Activated CD8-positive, alpha-beta memory T cell treated with anti-CD3 and anti-CD28 coated beads, Interleukin-2, amount 10 ng/mL, durations not matched to agents 7 days and 5 days (primary cell): ENCODE measurements around the gene GABARAP. TPM values are rescaled to one million over a fixed set of nuclear protein-coding genes. Genes with fewer than 3 reads are reported as not detected.
A peak's percentile ranks its signal among the peaks of the same experiment; 100 is the strongest.

ENCODE experiments used
- ATAC-seq: fragments of 150-1000 bp; cut with Tn5 transposase; one replicate; pipeline ENCODE4 v1.10.0; 2021; ENCODE audit warnings: moderate library complexity
- CTCF ChIA-PET: fragments of 350-600 bp; sonication (Branson Sonifier 250); formaldehyde crosslinking; loops from one replicate; lab custom pipeline; 2021; ENCODE audit warnings: antibody characterized with exemption; lab: Charles Lee
- DNase-seq: peaks from one replicate; pipeline ENCODE4 v3.0.0-alpha.2; 2020
- H3K27ac Mint-ChIP-seq: one replicate; pipeline ENCODE4 v1.8.0; 2021; ENCODE audit warnings: mild to moderate bottlenecking, mixed read lengths
- H3K27me3 Mint-ChIP-seq: one replicate; pipeline ENCODE4 v1.8.0; 2021; ENCODE audit warnings: mixed read lengths
- H3K36me3 Mint-ChIP-seq: one replicate; pipeline ENCODE4 v1.8.0; 2021; ENCODE audit warnings: mild to moderate bottlenecking, mixed read lengths
- H3K4me1 Mint-ChIP-seq: one replicate; pipeline ENCODE4 v1.8.0; 2021; ENCODE audit warnings: mixed read lengths
- H3K4me3 Mint-ChIP-seq: one replicate; pipeline ENCODE4 v1.8.0; 2021; ENCODE audit warnings: mild to moderate bottlenecking, moderate library complexity, mixed read lengths
- H3K9me3 Mint-ChIP-seq: one replicate; pipeline ENCODE4 v1.8.0; 2022; ENCODE audit warnings: low read depth, mixed read lengths
- microRNA-seq: library from miRNA; unstranded; fragments of <30 nt; microRNA quantifications from one replicate; pipeline ENCODE4 v1.2.0, GENCODE V29; 2022
- total RNA-seq, 2 experiments: library from RNA; stranded (reverse); gene quantifications; one replicate each; pipeline ENCODE4 v1.2.3, GENCODE V29; 2021

Gene GABARAP
- total RNA-seq, 2 experiments from 2014 or later = 207 to 231 TPM

GRCh38 chr17:7192271-7192937 lies 49.8 kb downstream of the GABARAP start:
- H3K9me3 Mint-ChIP-seq = no peaks in the 10 kb centered on the region
- no peak for ATAC-seq
- CTCF ChIA-PET = no interaction called here
- no peaks in the 10 kb centered on the region for H3K36me3 Mint-ChIP-seq
- H3K27ac Mint-ChIP-seq = no peak overlapping the region
- no peaks in the 10 kb centered on the region for H3K4me1 Mint-ChIP-seq
- no peak for DNase-seq
- no peak overlapping the region for H3K4me3 Mint-ChIP-seq
- no peaks in the 10 kb centered on the region for H3K27me3 Mint-ChIP-seq

GRCh38 chr17:7191571-7192270 lies 50.5 kb downstream of the GABARAP start:
- ATAC-seq = peak; percentile 62
- Mint-ChIP-seq H3K4me1 (no peaks in the 10 kb centered on the region), H3K36me3 (no peaks in the 10 kb centered on the region), H3K4me3 (no peak overlapping the region), H3K9me3 (no peaks in the 10 kb centered on the region), H3K27me3 (no peaks in the 10 kb centered on the region), H3K27ac (no peak overlapping the region)
- CTCF ChIA-PET = interaction anchor here (1.0 to 1.3 kb wide), 2 partner anchors 15 to 59 kb away, joined by 3 read pairs; no protein-coding TSS in a partner anchor
- DNase-seq = peak; percentile 57

- Mint-ChIP-seq H3K36me3 (no peaks in the 10 kb centered on the region), H3K27me3 (no peaks in the 10 kb centered on the region), H3K4me1 (no peaks in the 10 kb centered on the region), H3K4me3 (no peak overlapping the region), H3K27ac (no peak overlapping the region), H3K9me3 (no peaks in the 10 kb centered on the region)
- ATAC-seq (no peak), DNase-seq (no peak)
- CTCF ChIA-PET = interaction anchor here (1.0 to 1.3 kb wide), 2 partner anchors 14 to 58 kb away, joined by 3 read pairs; no protein-coding TSS in a partner anchor
Observed at GRCh38 chr17:7191069-7191468, 51.2 kb downstream of the GABARAP start.

GRCh38 chr17:7190276-7190917 lies 51.9 kb downstream of the GABARAP start:
- no peaks in the 10 kb centered on the region for H3K4me1 Mint-ChIP-seq
- H3K9me3 Mint-ChIP-seq = no peaks in the 10 kb centered on the region
- no peak for ATAC-seq
- H3K27ac Mint-ChIP-seq = no peak overlapping the region
- no peaks in the 10 kb centered on the region for H3K36me3 Mint-ChIP-seq
- DNase-seq = no peak
- CTCF ChIA-PET = interaction anchor here (1.0 to 1.3 kb wide), 3 partner anchors 12 to 58 kb away, joined by 3 to 4 read pairs (median 3); no protein-coding TSS in a partner anchor
- no peaks in the 10 kb centered on the region for H3K27me3 Mint-ChIP-seq
- H3K4me3 Mint-ChIP-seq = no peak overlapping the region

Small RNAs within 50 kb of the gene (microRNA-seq; reads per million reads assigned to microRNA genes)
- 2,723 reads per million, percentile 89 among the genes with 10 or more reads in this experiment for gene MIR324

Other genes starting within 250 kb of the GABARAP start
- gene ALOX12, start 246.4 kb downstream of the GABARAP start, total RNA-seq = not detected
- gene RNASEK, start 229.8 kb downstream of the GABARAP start, total RNA-seq = 100 to 1,000 TPM; 121 to 205 TPM
- 1 to 10 TPM in 1 of 2 experiments, under 1 TPM in 1; 0.85 to 6.7 TPM for gene BCL6B, start 219.4 kb downstream of the GABARAP start, total RNA-seq
- 10 to 100 TPM; 19.0 to 34.1 TPM for gene SLC16A13, start 206.4 kb downstream of the GABARAP start, total RNA-seq
- gene SLC16A11, start 198.4 kb downstream of the GABARAP start, total RNA-seq = 1 to 10 TPM; 1.2 to 1.3 TPM
- gene CLEC10A, start 162.2 kb downstream of the GABARAP start, total RNA-seq = not detected
- gene ASGR2, start 127.6 kb downstream of the GABARAP start, total RNA-seq = not detected
- under 1 TPM; 0.35 to 0.38 TPM for gene ASGR1, start 63.1 kb downstream of the GABARAP start, total RNA-seq
- gene DLG4, start 22.6 kb downstream of the GABARAP start, total RNA-seq = 1 to 10 TPM; 4.9 to 5.3 TPM
- gene ACADVL, start 22.5 kb downstream of the GABARAP start, total RNA-seq = 100 to 1,000 TPM; 411 to 423 TPM
- gene DVL2, start 7.9 kb downstream of the GABARAP start, total RNA-seq = 10 to 100 TPM; 52.7 to 62.0 TPM
- 10 to 100 TPM; 42.1 to 53.2 TPM for gene PHF23, start 3.0 kb downstream of the GABARAP start, total RNA-seq
- 100 to 1,000 TPM; 162 to 192 TPM for gene CTDNEP1, start 9.3 kb upstream of the GABARAP start, total RNA-seq
- 10 to 100 TPM; 56.5 to 70.4 TPM for gene ELP5, start 9.8 kb upstream of the GABARAP start, total RNA-seq
- 1 to 10 TPM in 1 of 2 experiments, under 1 TPM in 1; 0.66 to 1.9 TPM for gene CLDN7, start 20.0 kb upstream of the GABARAP start, total RNA-seq
- gene SLC2A4, start 39.3 kb upstream of the GABARAP start, total RNA-seq = not detected
- 1 to 10 TPM in 1 of 2 experiments, under 1 TPM in 1; 0.35 to 1.4 TPM for gene YBX2, start 52.2 kb upstream of the GABARAP start, total RNA-seq
- 100 to 1,000 TPM; 575 to 853 TPM for gene EIF5A, start 65.2 kb upstream of the GABARAP start, total RNA-seq
- gene GPS2, start 72.9 kb upstream of the GABARAP start, total RNA-seq = 10 to 100 TPM; 83.7 to 85.1 TPM
- gene NEURL4, start 86.9 kb upstream of the GABARAP start, total RNA-seq = 10 to 100 TPM; 43.7 to 44.8 TPM
- gene ACAP1, start 94.1 kb upstream of the GABARAP start, total RNA-seq = 100 to 1,000 TPM; 594 to 712 TPM
- 1 to 10 TPM; 6.0 to 6.1 TPM for gene KCTD11, start 109.7 kb upstream of the GABARAP start, total RNA-seq
- gene TMEM95, start 112.7 kb upstream of the GABARAP start, total RNA-seq = not detected
- gene TNK1, start 138.6 kb upstream of the GABARAP start, total RNA-seq = under 1 TPM; 0.54 to 0.61 TPM
- gene PLSCR3, start 152.1 kb upstream of the GABARAP start, total RNA-seq = 10 to 100 TPM; 65.5 to 74.2 TPM
- gene TMEM256, start 161.6 kb upstream of the GABARAP start, total RNA-seq = 10 to 100 TPM; 47.5 to 56.1 TPM
- gene NLGN2, start 165.4 kb upstream of the GABARAP start, total RNA-seq = 1 to 10 TPM; 2.0 to 3.5 TPM
- gene SPEM1, start 177.9 kb upstream of the GABARAP start, total RNA-seq = not detected
- not detected for gene SPEM2, start 183.2 kb upstream of the GABARAP start, total RNA-seq
- gene SPEM3, start 186.4 kb upstream of the GABARAP start, total RNA-seq = not detected
- gene TMEM102, start 193.0 kb upstream of the GABARAP start, total RNA-seq = 10 to 100 TPM; 13.9 to 16.7 TPM
- 1 to 10 TPM; 3.6 to 4.1 TPM for gene FGF11, start 197.1 kb upstream of the GABARAP start, total RNA-seq
- 10 to 100 TPM; 10.4 to 13.1 TPM for gene CHRNB1, start 202.6 kb upstream of the GABARAP start, total RNA-seq
- gene ZBTB4, start 237.2 kb upstream of the GABARAP start, total RNA-seq = 10 to 100 TPM; 24.5 to 27.7 TPM
- gene SLC35G6, start 239.0 kb upstream of the GABARAP start, total RNA-seq = not detected
- 100 to 1,000 TPM; 198 to 228 TPM for gene POLR2A, start 241.9 kb upstream of the GABARAP start, total RNA-seq